Measurements from ENCODE around the gene STARD10. TPM values are rescaled to one million over a fixed set of nuclear protein-coding genes. Genes with fewer than 3 reads are reported as not detected.

Gene STARD10
- total and polyA plus RNA-seq, 9 of the 15 experiments (the other 6 are each of a cell fraction or from before 2014, with no cell fraction given): 0.15 to 52.9 (median 32.3) TPM

- TF ChIP-seq TAF1 (IDR thresholded peaks at IDR 0.05; ENCODE audit: control insufficient read depth, extremely low read depth, insufficient read depth, low read length, severe bottlenecking) (no peak), JUND (IDR thresholded peaks at IDR 0.05; ENCODE audit: borderline replicate concordance, low read depth, low read length) (no peak), JUND (tag; IDR thresholded peaks at IDR 0.05; ENCODE audit: borderline replicate concordance, low read depth, low read length) (no peak), ETV6 (IDR thresholded peaks at IDR 0.05; ENCODE audit: borderline replicate concordance in 1 of 2, low read depth in 2 of 2, low read length in 1 of 2) (no peak), ETV6 (CRISPR knock-in tag; IDR thresholded peaks at IDR 0.05; ENCODE audit: borderline replicate concordance) (no peak), NFYB (IDR thresholded peaks at IDR 0.05; ENCODE audit: extremely low read depth, insufficient read length) (no peak), POLR2A (conservative IDR thresholded peaks at IDR 0.05) (no peak), PTTG1 (tag; IDR thresholded peaks at IDR 0.05; ENCODE audit: low read depth) (no peak), FOXA3 (CRISPR knock-in tag; conservative IDR thresholded peaks at IDR 0.05 in 1 of 2, IDR thresholded peaks at IDR 0.05 in 1 of 2) (no peak), CHD2 (IDR thresholded peaks at IDR 0.05; ENCODE audit: low read depth, low read length) (no peak), KLF10 (CRISPR knock-in tag; IDR thresholded peaks at IDR 0.05) (no peak)
Measured at GRCh38 chr11:72721276-72721675, 72.6 kb downstream of the STARD10 start (continued).

GRCh38 chr11:72720784-72721183, 73.1 kb downstream of the STARD10 start:
- in situ Hi-C loops (cut with MboI): loop anchor here (10.0 kb wide), 1 partner anchor 464 kb away; no protein-coding TSS in a partner anchor
- TF ChIP-seq ZFP36 (IDR thresholded peaks at IDR 0.05; ENCODE audit: low read depth, low read length, partially characterized antibody): peak; percentile 73
- no peak for TF ChIP-seq HDAC3 (IDR thresholded peaks at IDR 0.05; ENCODE audit: borderline replicate concordance, partially characterized antibody)

More at GRCh38 chr11:72720784-72721183, 73.1 kb downstream of the STARD10 start:
- no peaks in the 10 kb centered on the region for H3K9me3 ChIP-seq (replicated peaks; ENCODE audit: control insufficient read depth, insufficient read depth, low read depth, low read length)
- peaks cover 11 to 28% of the 10 kb centered on the region in 2 experiments; a peak in 4 of 5 replicates for H3K4me1 ChIP-seq (replicated peaks in 1 of 2; ENCODE audit: control insufficient read depth in 2 of 2, insufficient read depth in 2 of 2, low read length in 2 of 2)
- peak overlapping the region; percentile 78; the same call in 1 of the 2 replicates for H3K4me2 ChIP-seq (ENCODE audit: insufficient read depth, low read length)
- H3K36me3 ChIP-seq (ENCODE audit: control insufficient read depth, insufficient read depth, low read length): peaks cover 80% of the 10 kb centered on the region
- ChIA-PET CTCF (ENCODE audit: low intra/inter-chr PET ratio) (no interaction called here), POLR2A (interaction anchor here (1.1 kb wide), 1 partner anchor 108 kb away, joined by 5 read pairs; no protein-coding TSS in a partner anchor)
- DNase-seq (ENCODE audit: extremely low read depth in 1 of 4, low spot score in 3 of 4) (no peak), FAIRE-seq (no peak), ATAC-seq (no peak)
- no peak overlapping the region for H2AFZ ChIP-seq (ENCODE audit: low read depth, low read length)
- no peaks in the 10 kb centered on the region for H3K27me3 ChIP-seq (ENCODE audit: control insufficient read depth in 2 of 2, insufficient read depth in 2 of 2, low read length in 2 of 2)
- no peaks in the 10 kb centered on the region for H3K9me1 ChIP-seq (ENCODE audit: control insufficient read depth, insufficient read depth, low read length)
- WGBS (ENCODE audit: insufficient coverage, low coverage, missing lambda C conversion rate): 87% methylated on average over 4 of the region's 4 CpGs
- BruUV-seq (replicated peaks): no TSS peak
- H3K27ac ChIP-seq (ENCODE audit: extremely low read depth, low read depth, low read length): no peak overlapping the region
- H3K9ac ChIP-seq (ENCODE audit: insufficient read depth in 1 of 2, low read depth in 2 of 2, low read length in 2 of 2): peak overlapping the region in 1 of 2 experiments; percentile 87; a peak in 2 of 4 replicates
- no peaks in the 10 kb centered on the region for H4K20me1 ChIP-seq (replicated peaks; ENCODE audit: control insufficient read depth, insufficient read depth, low read length)
- intact Hi-C loops (cut with micrococcal nuclease): no loop called here
- H3K79me2 ChIP-seq (ENCODE audit: control insufficient read depth, insufficient read depth, low read length): peaks cover 56% of the 10 kb centered on the region
- H3K4me3 ChIP-seq: no peak overlapping the region

All from K562 (cell line).